GM12864 (cell line): Measurements from ENCODE around the gene ZBTB48.
"Not testable (repeated sequence)": the region's sequence is repeated elsewhere in the genome, so short reads cannot be mapped to it uniquely, and the experiment has no call there.

Source experiments
- DNase-seq: peaks from one replicate; pipeline ENCODE4 v3.0.0-alpha.2; 2011; ENCODE audit warnings: low read depth
- H3K4me3 ChIP-seq: 2 replicates; pipeline ENCODE4 v1.5.1; 2011; ENCODE audit warnings: mild to moderate bottlenecking, low read depth, low read length, control low read depth
- TF ChIP-seq, protein P1 (sequence below): IDR thresholded peaks from 2 replicates; pipeline ENCODE4 v1.5.1; 2011; ENCODE audit warnings: low read depth, mild to moderate bottlenecking, moderate library complexity, low read length, control low read depth, inconsistent platforms; ENCODE audit errors: missing control alignments

Gene ZBTB48

GRCh38 chr1:6597777-6598131 is 18.0 kb downstream of the ZBTB48 start:
- TF ChIP-seq, protein P1, sequence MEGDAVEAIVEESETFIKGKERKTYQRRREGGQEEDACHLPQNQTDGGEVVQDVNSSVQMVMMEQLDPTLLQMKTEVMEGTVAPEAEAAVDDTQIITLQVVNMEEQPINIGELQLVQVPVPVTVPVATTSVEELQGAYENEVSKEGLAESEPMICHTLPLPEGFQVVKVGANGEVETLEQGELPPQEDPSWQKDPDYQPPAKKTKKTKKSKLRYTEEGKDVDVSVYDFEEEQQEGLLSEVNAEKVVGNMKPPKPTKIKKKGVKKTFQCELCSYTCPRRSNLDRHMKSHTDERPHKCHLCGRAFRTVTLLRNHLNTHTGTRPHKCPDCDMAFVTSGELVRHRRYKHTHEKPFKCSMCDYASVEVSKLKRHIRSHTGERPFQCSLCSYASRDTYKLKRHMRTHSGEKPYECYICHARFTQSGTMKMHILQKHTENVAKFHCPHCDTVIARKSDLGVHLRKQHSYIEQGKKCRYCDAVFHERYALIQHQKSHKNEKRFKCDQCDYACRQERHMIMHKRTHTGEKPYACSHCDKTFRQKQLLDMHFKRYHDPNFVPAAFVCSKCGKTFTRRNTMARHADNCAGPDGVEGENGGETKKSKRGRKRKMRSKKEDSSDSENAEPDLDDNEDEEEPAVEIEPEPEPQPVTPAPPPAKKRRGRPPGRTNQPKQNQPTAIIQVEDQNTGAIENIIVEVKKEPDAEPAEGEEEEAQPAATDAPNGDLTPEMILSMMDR, result no peak
- no peak for DNase-seq
- no peak overlapping the region for H3K4me3 ChIP-seq

DNA sequence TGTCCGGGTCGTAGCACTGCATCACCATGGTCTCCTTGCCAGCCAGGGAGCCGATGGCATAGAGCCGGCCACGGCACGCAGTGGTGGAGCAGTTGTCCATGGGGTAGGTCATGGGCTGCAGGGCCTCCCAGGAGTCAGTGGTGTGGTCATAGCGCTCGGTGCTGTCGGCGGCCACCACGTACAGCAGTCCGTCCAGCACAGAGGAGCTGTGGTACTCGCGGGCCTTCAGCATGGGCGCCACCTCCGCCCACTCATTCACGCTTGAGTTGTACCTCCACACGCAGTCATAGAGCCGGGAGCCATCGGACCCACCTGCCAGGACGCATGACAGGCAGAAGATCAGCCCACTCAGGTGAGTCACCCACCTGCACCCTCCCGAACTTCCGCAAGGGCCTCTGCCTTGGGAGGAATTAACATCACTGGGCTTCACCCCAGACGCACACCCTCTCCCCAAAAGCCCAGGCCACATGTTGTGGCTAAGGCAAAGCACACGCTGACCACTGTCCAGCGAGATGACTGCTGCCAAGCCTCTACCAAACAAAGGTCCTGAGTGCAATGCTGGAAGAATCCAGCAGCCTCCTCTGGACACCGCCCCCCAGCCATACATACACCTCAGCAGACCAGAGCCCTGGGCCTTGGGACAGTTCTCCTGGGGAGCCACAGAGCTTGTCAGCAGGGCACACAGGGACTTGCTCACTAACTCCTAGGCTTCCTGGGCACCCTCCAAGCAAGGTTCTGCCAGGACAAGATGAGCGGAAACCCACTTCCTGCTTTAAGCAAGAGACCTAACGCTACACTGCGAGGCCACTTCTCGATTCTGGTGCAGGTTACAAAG is 19.6 kb downstream of the ZBTB48 start:
- H3K4me3 ChIP-seq, result peak overlapping the region; percentile 75
- TF ChIP-seq, protein P1, result no peak
- DNase-seq, result no peak

GRCh38 chr1:6599991-6600390 is 20.2 kb downstream of the ZBTB48 start:
- H3K4me3 ChIP-seq, result peak overlapping the region; percentile 75
- DNase-seq, result not testable (repeated sequence)

- TF ChIP-seq, protein P1, result no peak
- no peak for DNase-seq
Measured at GRCh38 chr1:6600410-6601048, 20.7 kb downstream of the ZBTB48 start.

DNA sequence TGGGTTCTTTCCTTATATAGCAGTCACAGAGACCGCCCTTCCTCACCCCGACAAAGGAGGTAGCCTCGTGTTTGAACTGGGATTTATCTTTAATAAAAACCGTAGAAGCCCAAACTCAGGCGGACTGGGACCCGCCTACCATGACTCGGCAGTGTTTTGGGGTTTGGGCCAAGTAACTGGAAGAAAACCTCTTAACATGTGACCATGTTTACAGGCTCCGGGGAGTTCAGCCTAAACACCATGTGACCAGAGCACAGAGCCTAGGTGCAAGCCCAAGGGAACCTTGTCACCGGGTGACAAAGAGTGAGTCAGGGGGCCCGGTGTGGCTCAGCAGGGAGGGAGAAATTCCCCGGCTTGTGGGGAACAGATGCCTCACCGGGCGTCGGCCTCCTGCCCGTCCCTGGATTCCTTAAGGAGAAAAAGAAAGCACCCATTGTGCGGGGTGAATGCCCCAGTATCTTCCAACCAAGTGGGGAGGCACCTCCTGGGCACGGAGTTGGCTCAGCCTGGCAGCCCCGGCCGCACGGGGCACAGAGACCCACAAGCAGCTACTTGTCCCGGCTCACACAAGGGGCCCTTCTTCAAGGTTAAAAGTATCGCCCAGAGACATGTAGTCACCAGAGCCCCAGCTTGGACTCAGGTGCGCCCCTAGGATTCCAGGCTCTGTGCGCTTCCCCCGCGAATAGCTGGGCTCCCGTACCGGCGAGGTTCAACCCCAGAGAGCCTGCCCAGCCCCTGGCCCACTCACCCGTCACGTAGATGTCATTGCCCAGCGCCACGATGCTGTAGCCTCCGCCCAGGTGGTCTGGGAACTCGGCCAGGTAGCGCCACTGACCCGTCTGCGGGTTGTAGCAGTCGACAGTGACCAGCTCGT is 21.5 kb downstream of the ZBTB48 start:
- TF ChIP-seq, protein P1, result no peak
- no peak for DNase-seq
- peak overlapping the region; percentile 75 for H3K4me3 ChIP-seq

More at GRCh38 chr1:6600410-6601048, 20.7 kb downstream of the ZBTB48 start:
- H3K4me3 ChIP-seq, result peak overlapping the region; percentile 75

- TF ChIP-seq, protein P1, result no peak
- no peak for DNase-seq
- H3K4me3 ChIP-seq, result peak overlapping the region; percentile 75
Measured at GRCh38 chr1:6601923-6602668, 22.3 kb downstream of the ZBTB48 start.
